K562 (cell line): ENCODE data around the gene RRBP1. TPM values are rescaled to one million over a fixed set of nuclear protein-coding genes. Genes with fewer than 3 reads are reported as not detected.

ENCODE experiments used
- ATAC-seq: fragments of 200-7000 bp; cut with Tn5 transposase; 3 replicates; pipeline ENCODE4 v1.9.1; 2020; ENCODE audit warnings: moderate library complexity
- BruUV-seq: library from RNA; stranded (reverse); fragments of 400-500 nt; replicated peaks from 2 replicates; lab custom pipeline; 2021; lab: Mats Ljungman, UMichigan
- CTCF ChIA-PET: fragments of 300-600 bp; formaldehyde crosslinking; extraction: SDS; loops from one replicate; lab custom pipeline; 2021; ENCODE audit warnings: low intra/inter-chr PET ratio; lab: Yijun Ruan, JAX
- POLR2A ChIA-PET: fragments of 300-600, 350-650 bp; sonication (Branson Sonifier 250); formaldehyde crosslinking; extraction: SDS; loops from one replicate; lab custom pipeline; 2021; ENCODE audit warnings: antibody characterized with exemption, inconsistent platforms; lab: Yijun Ruan, JAX
- DNase-seq, 4 experiments: peaks; one replicate each; pipeline versions ENCODE4 v3.0.0 to v3.0.0-alpha.2; 2011 to 2018; ENCODE audit warnings: low spot score in 3 of 4, mixed read lengths in 3 of 4; ENCODE audit errors: extremely low read depth in 1 of 4
- FAIRE-seq: peaks from 2 replicates; lab custom pipeline; 2011; peaks lifted over from hg19 to GRCh38; lab: Jason Lieb, UNC
- H2AFZ ChIP-seq: 2 replicates; pipeline ENCODE4 v1.6.0; 2011; ENCODE audit warnings: low read depth, low read length, control low read depth, inconsistent platforms
- H3K27ac ChIP-seq: fragments of 200-600 bp; 3 replicates; pipeline ENCODE4 v1.8.0; 2011; ENCODE audit warnings: low read depth, mild to moderate bottlenecking, control low read depth, inconsistent platforms, low read length, moderate library complexity, mixed read lengths; ENCODE audit errors: extremely low read depth
- H3K27me3 ChIP-seq, 2 experiments: fragments of 300-600 bp in 1 of 2; 2 replicates in 1 of 2; 3 replicates in 1 of 2; pipeline versions ENCODE4 v1.6.0 to v1.8.0; 2011; ENCODE audit warnings: inconsistent platforms in 2 of 2, low read length in 2 of 2, mild to moderate bottlenecking in 1 of 2, mixed read lengths in 1 of 2, moderate library complexity in 1 of 2; ENCODE audit not compliant: control insufficient read depth in 2 of 2, insufficient read depth in 2 of 2
- H3K36me3 ChIP-seq: fragments of 300-600 bp; 3 replicates; pipeline ENCODE4 v1.8.0; 2011; ENCODE audit warnings: mild to moderate bottlenecking, low read length, inconsistent platforms; ENCODE audit not compliant: control insufficient read depth, insufficient read depth
- H3K4me1 ChIP-seq, 2 experiments: fragments of 200-600 bp in 1 of 2; replicated peaks in 1 of 2; 2 replicates in 1 of 2; 3 replicates in 1 of 2; pipeline versions ENCODE4 v1.5.1 to v1.8.0; 2011; ENCODE audit warnings: inconsistent platforms in 2 of 2, low read length in 2 of 2, mild to moderate bottlenecking in 1 of 2, mixed read lengths in 1 of 2, moderate library complexity in 1 of 2; ENCODE audit not compliant: control insufficient read depth in 2 of 2, insufficient read depth in 2 of 2
- H3K4me2 ChIP-seq: 2 replicates; pipeline ENCODE4 v1.6.1; 2011; ENCODE audit warnings: low read length, control low read depth, inconsistent platforms, mixed read lengths; ENCODE audit not compliant: insufficient read depth
- H3K4me3 ChIP-seq: fragments of 200-600 bp; sonication (generic), shearing (Covaris generic); 2 replicates; pipeline ENCODE4 v1.5.1; 2016; ENCODE audit warnings: control low read depth, inconsistent platforms
- H3K79me2 ChIP-seq: fragments of 200-600 bp; 3 replicates; pipeline ENCODE4 v1.8.0; 2011; ENCODE audit warnings: low read length, inconsistent platforms; ENCODE audit not compliant: control insufficient read depth, insufficient read depth
- H3K9ac ChIP-seq, 2 experiments: 2 replicates each; pipeline versions ENCODE4 v1.6.0 to v1.6.1; 2011; ENCODE audit warnings: low read depth in 2 of 2, low read length in 2 of 2, control low read depth in 1 of 2, inconsistent platforms in 1 of 2, mild to moderate bottlenecking in 1 of 2, mixed read lengths in 1 of 2; ENCODE audit not compliant: insufficient read depth in 1 of 2
- H3K9me1 ChIP-seq: one replicate; pipeline ENCODE4 v1.6.0; 2011; ENCODE audit warnings: inconsistent platforms, mild to moderate bottlenecking, low read length, moderate library complexity; ENCODE audit not compliant: control insufficient read depth, insufficient read depth
- H3K9me3 ChIP-seq: replicated peaks from 2 replicates; pipeline ENCODE4 v1.5.1; 2011; ENCODE audit warnings: low read depth, low read length, inconsistent platforms; ENCODE audit not compliant: control insufficient read depth, insufficient read depth
- H4K20me1 ChIP-seq: replicated peaks from 2 replicates; pipeline ENCODE4 v1.6.1; 2011; ENCODE audit warnings: low read length, inconsistent platforms, mixed read lengths; ENCODE audit not compliant: control insufficient read depth, insufficient read depth
- ATF1 ChIP-seq, 2 experiments: fragments of 450-650 bp in 1 of 2; IDR thresholded peaks; 2 replicates each; pipeline ENCODE4 v1.6.1; 2016; ENCODE audit warnings: missing compliant biosample characterization in 1 of 2, missing genetic modification characterization in 1 of 2
- BCL6 ChIP-seq: fragments of 250-450 bp; sonication (Bioruptor Pico); IDR thresholded peaks from 2 replicates; pipeline ENCODE4 v1.4.0; 2020
- CREB1 ChIP-seq, 2 experiments: sonication (generic) in 1 of 2; formaldehyde crosslinking in 1 of 2; IDR thresholded peaks; 2 replicates each; pipeline versions ENCODE4 v1.6.1 to v1.8.0; 2012 to 2022; ENCODE audit warnings: inconsistent platforms in 1 of 2, mild to moderate bottlenecking in 1 of 2, missing genetic modification reagents in 1 of 2, moderate library complexity in 1 of 2
- EGR1 ChIP-seq: fragments of 450-650 bp; conservative IDR thresholded peaks from 2 replicates; pipeline ENCODE4 v1.6.1; 2017; ENCODE audit warnings: mild to moderate bottlenecking
- NCOA1 ChIP-seq: fragments of 450-650 bp; IDR thresholded peaks from 2 replicates; pipeline ENCODE4 v1.6.1; 2016; ENCODE audit warnings: low read depth
- RBM15 ChIP-seq: fragments of 200-400 bp; formaldehyde crosslinking; IDR thresholded peaks from 2 replicates; pipeline ENCODE4 v1.6.1; 2018; ENCODE audit warnings: mild to moderate bottlenecking, low read length, moderate library complexity; ENCODE audit not compliant: insufficient read depth
- RFX7 ChIP-seq: fragments of 250-450 bp; sonication (Bioruptor Pico); IDR thresholded peaks from 2 replicates; pipeline ENCODE4 v1.5.1; 2021; ENCODE audit warnings: mild to moderate bottlenecking
- SAFB2 ChIP-seq: fragments of 200-400 bp; formaldehyde crosslinking; IDR thresholded peaks from 2 replicates; pipeline ENCODE4 v1.6.1; 2018; ENCODE audit warnings: borderline replicate concordance, low read length, low read depth, moderate library complexity; ENCODE audit not compliant: severe bottlenecking
- SP1 ChIP-seq: sonication (generic); formaldehyde crosslinking; IDR thresholded peaks from 2 replicates; pipeline ENCODE4 v1.8.1; 2022; ENCODE audit warnings: mild to moderate bottlenecking, missing genetic modification reagents
- SRSF9 ChIP-seq: fragments of 200-400 bp; formaldehyde crosslinking; IDR thresholded peaks from 2 replicates; pipeline ENCODE4 v1.6.1; 2017; ENCODE audit warnings: low read depth, low read length, borderline replicate concordance
- TAF15 ChIP-seq: fragments of 200-400 bp; formaldehyde crosslinking; IDR thresholded peaks from 2 replicates; pipeline ENCODE4 v1.6.1; 2017; ENCODE audit warnings: mild to moderate bottlenecking, low read depth, low read length, moderate library complexity
- YY1 ChIP-seq, 3 experiments: IDR thresholded peaks; 2 replicates each; pipeline ENCODE4 v1.6.1; 2011; ENCODE audit warnings: low read length in 2 of 3, mild to moderate bottlenecking in 2 of 3, moderate library complexity in 2 of 3, borderline replicate concordance in 1 of 3, control low read depth in 1 of 3, low read depth in 1 of 3; ENCODE audit not compliant: insufficient read depth in 3 of 3, insufficient replicate concordance in 2 of 3, control insufficient read depth in 1 of 3, insufficient read length in 1 of 3; ENCODE audit errors: extremely low read depth in 1 of 3
- ZNF197 ChIP-seq: fragments of 200-800 bp; sonication (Bioruptor generic); IDR thresholded peaks from 2 replicates; pipeline ENCODE4 v1.6.1; 2016; ENCODE audit warnings: low read depth, missing genetic modification characterization, missing compliant biosample characterization
- ZNF224 ChIP-seq: sonication (generic); formaldehyde crosslinking; IDR thresholded peaks from 2 replicates; pipeline ENCODE4 v1.8.0; 2022; ENCODE audit warnings: mild to moderate bottlenecking, missing genetic modification reagents
- ZNF24 ChIP-seq: fragments of 450-650 bp; IDR thresholded peaks from 2 replicates; pipeline ENCODE4 v1.6.1; 2016
- ZNF583 ChIP-seq: fragments of 250-450 bp; sonication (Bioruptor Pico); IDR thresholded peaks from 2 replicates; pipeline ENCODE4 v1.4.0; 2020
- ZSCAN32 ChIP-seq: fragments of 450-650 bp; formaldehyde crosslinking; IDR thresholded peaks from 2 replicates; pipeline ENCODE4 v1.4.0; 2020; ENCODE audit warnings: mild to moderate bottlenecking, moderate library complexity
- WGBS: fragments of 100-300 bp; shearing (Covaris generic); methylation state at CpG from one replicate; pipeline ENCODE4 v1.1.6; 2016; ENCODE audit warnings: low coverage, mixed read lengths; ENCODE audit not compliant: insufficient coverage; ENCODE audit errors: missing lambda C conversion rate; 5-methylcytosine and 5-hydroxymethylcytosine counted together
- in situ Hi-C: fragments of 300-500 bp; cut with MboI; formaldehyde crosslinking; loops from 4 replicates; pipeline ENCODE4 v1.15.0; 2018; ENCODE audit warnings: inconsistent platforms, mixed read lengths
- intact Hi-C: fragments of 100-400 bp; cut with micrococcal nuclease; formaldehyde crosslinking; loops from 2 replicates; pipeline ENCODE4 v1.14.2; 2022
- polyA plus RNA-seq, 8 experiments: library from polyadenylated mRNA; depleted of rRNA in 4 of 8; stranded (reverse) in 5 of 8; unstranded in 3 of 8; fragments of >200 nt; fragmentation: Nextera tagmentation in 2 of 8; fragmentation: Illumina TruSeq in 1 of 8; extraction: Ambion mirVana in 2 of 8; extraction: Trizol in 1 of 8; gene quantifications; 2 replicates each; pipeline versions ENCODE4 v1.2.1 to v1.2.3, GENCODE V29; 2011 to 2014; ENCODE audit warnings: inconsistent platforms in 1 of 8, missing spikeins in 1 of 8
- total RNA-seq, 7 experiments: library from RNA; depleted of rRNA in 6 of 7; stranded (reverse); fragments of >200 nt in 6 of 7; fragmentation: Illumina TruSeq in 2 of 7; extraction: Trizol in 2 of 7; gene quantifications; 2 replicates each; pipeline versions ENCODE4 v1.2.1 to v1.2.3, GENCODE V29; 2011 to 2021; ENCODE audit warnings: low replicate concordance in 1 of 7
- TF ChIP-seq, protein P1 (sequence below): fragments of 250-450 bp; sonication (Bioruptor Pico); IDR thresholded peaks from 2 replicates; pipeline ENCODE4 v1.8.0; 2021; ENCODE audit warnings: borderline replicate concordance, mild to moderate bottlenecking, moderate library complexity; ENCODE audit not compliant: poor library complexity, severe bottlenecking
- TF ChIP-seq, protein P2 (sequence below), 2 experiments: fragments of 450-650 bp; IDR thresholded peaks; 2 replicates each; pipeline ENCODE4 v1.6.1; 2018; ENCODE audit warnings: mild to moderate bottlenecking in 2 of 2, low read depth in 1 of 2; ENCODE audit not compliant: partially characterized antibody in 2 of 2

Gene RRBP1
- total and polyA plus RNA-seq, 9 of the 15 experiments (the other 6 are each of a cell fraction or from before 2014, with no cell fraction given): 0.84 to 32.0 (median 17.6) TPM

GRCh38 chr20:17602493-17602892 lies 79.5 kb downstream of the RRBP1 start:
- FAIRE-seq (no peak), ATAC-seq (no peak), DNase-seq (no peak)
- H3K4me1 ChIP-seq: no peaks in the 10 kb centered on the region
- H3K36me3 ChIP-seq: peaks cover 11% of the 10 kb centered on the region; the same call in 1 of the 3 replicates
- no peak overlapping the region for H3K9ac ChIP-seq
- no peak overlapping the region for H2AFZ ChIP-seq
- 93% methylated on average over 4 of the region's 4 CpGs for WGBS
- POLR2A ChIA-PET: no interaction called here
- TF ChIP-seq ZNF224 (no peak), YY1 (IDR thresholded peaks at IDR 0.05; ENCODE audit: borderline replicate concordance in 1 of 3, control insufficient read depth in 1 of 3, extremely low read depth in 1 of 3, insufficient read depth in 3 of 3, insufficient read length in 1 of 3, insufficient replicate concordance in 2 of 3, low read depth in 1 of 3, low read length in 2 of 3) (no peak), ZNF197 (CRISPR knock-in tag) (no peak), RFX7 (CRISPR knock-in tag) (no peak), CREB1 (IDR thresholded peaks at IDR 0.05) (no peak), CREB1 (CRISPR knock-in tag; IDR thresholded peaks at IDR 0.05) (no peak), ZSCAN32 (CRISPR knock-in tag) (no peak), ZNF24 (no peak), SAFB2 (no peak), ZNF583 (CRISPR knock-in tag) (no peak), TAF15 (no peak), SP1 (CRISPR knock-in tag) (no peak), RBM15 (no peak), ATF1 (CRISPR knock-in tag; IDR thresholded peaks at IDR 0.05) (no peak), ATF1 (tag; IDR thresholded peaks at IDR 0.05) (no peak), NCOA1 (no peak), EGR1 (no peak), BCL6 (CRISPR knock-in tag) (no peak), SRSF9 (no peak)
- TF ChIP-seq, protein P1, sequence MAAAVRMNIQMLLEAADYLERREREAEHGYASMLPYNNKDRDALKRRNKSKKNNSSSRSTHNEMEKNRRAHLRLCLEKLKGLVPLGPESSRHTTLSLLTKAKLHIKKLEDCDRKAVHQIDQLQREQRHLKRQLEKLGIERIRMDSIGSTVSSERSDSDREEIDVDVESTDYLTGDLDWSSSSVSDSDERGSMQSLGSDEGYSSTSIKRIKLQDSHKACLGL (CRISPR knock-in tag): no peak
- TF ChIP-seq, protein P2, sequence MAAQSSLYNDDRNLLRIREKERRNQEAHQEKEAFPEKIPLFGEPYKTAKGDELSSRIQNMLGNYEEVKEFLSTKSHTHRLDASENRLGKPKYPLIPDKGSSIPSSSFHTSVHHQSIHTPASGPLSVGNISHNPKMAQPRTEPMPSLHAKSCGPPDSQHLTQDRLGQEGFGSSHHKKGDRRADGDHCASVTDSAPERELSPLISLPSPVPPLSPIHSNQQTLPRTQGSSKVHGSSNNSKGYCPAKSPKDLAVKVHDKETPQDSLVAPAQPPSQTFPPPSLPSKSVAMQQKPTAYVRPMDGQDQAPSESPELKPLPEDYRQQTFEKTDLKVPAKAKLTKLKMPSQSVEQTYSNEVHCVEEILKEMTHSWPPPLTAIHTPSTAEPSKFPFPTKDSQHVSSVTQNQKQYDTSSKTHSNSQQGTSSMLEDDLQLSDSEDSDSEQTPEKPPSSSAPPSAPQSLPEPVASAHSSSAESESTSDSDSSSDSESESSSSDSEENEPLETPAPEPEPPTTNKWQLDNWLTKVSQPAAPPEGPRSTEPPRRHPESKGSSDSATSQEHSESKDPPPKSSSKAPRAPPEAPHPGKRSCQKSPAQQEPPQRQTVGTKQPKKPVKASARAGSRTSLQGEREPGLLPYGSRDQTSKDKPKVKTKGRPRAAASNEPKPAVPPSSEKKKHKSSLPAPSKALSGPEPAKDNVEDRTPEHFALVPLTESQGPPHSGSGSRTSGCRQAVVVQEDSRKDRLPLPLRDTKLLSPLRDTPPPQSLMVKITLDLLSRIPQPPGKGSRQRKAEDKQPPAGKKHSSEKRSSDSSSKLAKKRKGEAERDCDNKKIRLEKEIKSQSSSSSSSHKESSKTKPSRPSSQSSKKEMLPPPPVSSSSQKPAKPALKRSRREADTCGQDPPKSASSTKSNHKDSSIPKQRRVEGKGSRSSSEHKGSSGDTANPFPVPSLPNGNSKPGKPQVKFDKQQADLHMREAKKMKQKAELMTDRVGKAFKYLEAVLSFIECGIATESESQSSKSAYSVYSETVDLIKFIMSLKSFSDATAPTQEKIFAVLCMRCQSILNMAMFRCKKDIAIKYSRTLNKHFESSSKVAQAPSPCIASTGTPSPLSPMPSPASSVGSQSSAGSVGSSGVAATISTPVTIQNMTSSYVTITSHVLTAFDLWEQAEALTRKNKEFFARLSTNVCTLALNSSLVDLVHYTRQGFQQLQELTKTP (IDR thresholded peaks at IDR 0.05; ENCODE audit: low read depth in 1 of 2, partially characterized antibody in 2 of 2): no peak
- in situ Hi-C loops: no loop called here
- CTCF ChIA-PET: no interaction called here
- intact Hi-C loops: no loop called here
- H3K27ac ChIP-seq: no peak overlapping the region
- no TSS peak for BruUV-seq
- no peaks in the 10 kb centered on the region for H3K27me3 ChIP-seq
- H3K4me3 ChIP-seq: no peak overlapping the region
- H3K79me2 ChIP-seq: no peaks in the 10 kb centered on the region
- no peaks in the 10 kb centered on the region for H4K20me1 ChIP-seq
- H3K9me3 ChIP-seq: no peaks in the 10 kb centered on the region
- no peaks in the 10 kb centered on the region for H3K9me1 ChIP-seq
- no peak overlapping the region for H3K4me2 ChIP-seq
